NCI-H748 (cell line): ENCODE measurements around the gene CENPL.
A peak's percentile ranks its signal among the peaks of the same experiment; 100 is the strongest.
"Not testable (repeated sequence)": the region's sequence is repeated elsewhere in the genome, so short reads cannot be mapped to it uniquely, and the experiment has no call there.

Experiments
- DNase-seq: peaks from one replicate; lab custom pipeline; 2025; ENCODE audit not compliant: unreplicated experiment; lab: John Stamatoyannopoulos, UW

CENPL gene

GRCh38 chr1:173824315-173825081, at the start of gene CENPL, which contains the start of gene DARS2:
Gene CENPL, minus strand, starts transcription at chr1:173824883. Its CDS starts 13,584 bp downstream, at chr1:173811299.
Gene DARS2, plus strand, starts transcription at chr1:173824673. Its CDS starts 557 bp downstream, at chr1:173825230.
- peak; percentile 97 for DNase-seq

- no peak for DNase-seq
Observed at GRCh38 chr1:173871500-173871899, 46.8 kb upstream of the CENPL start.

GRCh38 chr1:173871091-173871490, 46.4 kb upstream of the CENPL start:
- DNase-seq, result no peak

- no peak for DNase-seq
Observed at GRCh38 chr1:173870252-173871075, 45.8 kb upstream of the CENPL start.

GRCh38 chr1:173869021-173869359, 44.3 kb upstream of the CENPL start:
- no peak for DNase-seq

GRCh38 chr1:173868266-173869020, 43.8 kb upstream of the CENPL start, which contains the start of gene ZBTB37:
Gene ZBTB37, plus strand, starts transcription at chr1:173868380. Its CDS starts 1,846 bp downstream, at chr1:173870226.
- DNase-seq, result peak; percentile 89

- peak; percentile 98 for DNase-seq
Observed at GRCh38 chr1:173867753-173868265, 43.1 kb upstream of the CENPL start, which contains the start of gene GAS5. Gene GAS5, minus strand, starts transcription at chr1:173867989.

- peak; percentile 74 for DNase-seq
Observed at GRCh38 chr1:173867141-173867752, 42.6 kb upstream of the CENPL start.

GRCh38 chr1:173866413-173867115, 41.9 kb upstream of the CENPL start:
- DNase-seq, result no peak

- no peak for DNase-seq
Observed at GRCh38 chr1:173865468-173866164, 40.9 kb upstream of the CENPL start.

- DNase-seq, result no peak
Observed at GRCh38 chr1:173864179-173864867, 39.6 kb upstream of the CENPL start.

- no peak for DNase-seq
Observed at GRCh38 chr1:173863224-173864161, 38.8 kb upstream of the CENPL start.

- no peak for DNase-seq
Observed at GRCh38 chr1:173862769-173863223, 38.1 kb upstream of the CENPL start.

- not testable (repeated sequence) for DNase-seq
Observed at GRCh38 chr1:173862146-173862768, 37.6 kb upstream of the CENPL start.

- no peak for DNase-seq
Observed at GRCh38 chr1:173861731-173862145, 37.1 kb upstream of the CENPL start.

- DNase-seq, result no peak
Observed at GRCh38 chr1:173860065-173860464, 35.4 kb upstream of the CENPL start.

- not testable (repeated sequence) for DNase-seq
Observed at GRCh38 chr1:173859547-173859946, 34.9 kb upstream of the CENPL start.
